ENCODE data around the gene C1QTNF2.

GRCh38 chr5:160318409-160318808 lies 52.0 kb downstream of the C1QTNF2 start:
- TF ChIP-seq CTCF (conservative IDR thresholded peaks at IDR 0.05) (no peak), ZFX (IDR thresholded peaks at IDR 0.05) (no peak)

Measured in C4-2B (cell line).